NCI-H524 treated with DMSO at 0.1 percent for 48 hours (cell line): ENCODE measurements around the gene PRSS58.

Experiments
- DNase-seq: peaks from one replicate; lab custom pipeline; 2025; lab: John Stamatoyannopoulos, UW

The PRSS58 gene, protein sequence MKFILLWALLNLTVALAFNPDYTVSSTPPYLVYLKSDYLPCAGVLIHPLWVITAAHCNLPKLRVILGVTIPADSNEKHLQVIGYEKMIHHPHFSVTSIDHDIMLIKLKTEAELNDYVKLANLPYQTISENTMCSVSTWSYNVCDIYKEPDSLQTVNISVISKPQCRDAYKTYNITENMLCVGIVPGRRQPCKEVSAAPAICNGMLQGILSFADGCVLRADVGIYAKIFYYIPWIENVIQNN

DNA sequence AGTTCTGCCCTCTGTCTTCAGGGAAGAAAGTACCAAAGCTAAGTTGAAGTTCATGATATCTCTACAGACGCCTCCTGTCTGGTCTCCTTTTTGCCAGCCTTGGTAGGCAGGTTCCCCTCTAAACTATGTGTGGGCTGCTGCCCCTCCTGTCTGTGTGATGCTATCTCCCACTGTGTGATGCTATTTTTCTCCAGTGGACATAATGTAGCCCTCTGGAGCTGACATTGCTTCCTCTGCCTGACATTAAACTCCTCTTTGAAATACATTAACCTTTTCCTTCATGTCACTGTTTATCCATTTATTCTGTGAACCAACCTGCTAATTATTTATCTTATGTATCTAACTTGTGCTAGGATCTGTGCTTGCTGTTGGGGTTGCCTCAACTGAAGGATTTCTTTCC, at the start of gene PRSS58:
Gene PRSS58, minus strand, starts transcription at position 101 of the 400 bp plus-strand sequence. CDS start 351 bp downstream, outside the sequence.
- DNase-seq: no peak

DNA sequence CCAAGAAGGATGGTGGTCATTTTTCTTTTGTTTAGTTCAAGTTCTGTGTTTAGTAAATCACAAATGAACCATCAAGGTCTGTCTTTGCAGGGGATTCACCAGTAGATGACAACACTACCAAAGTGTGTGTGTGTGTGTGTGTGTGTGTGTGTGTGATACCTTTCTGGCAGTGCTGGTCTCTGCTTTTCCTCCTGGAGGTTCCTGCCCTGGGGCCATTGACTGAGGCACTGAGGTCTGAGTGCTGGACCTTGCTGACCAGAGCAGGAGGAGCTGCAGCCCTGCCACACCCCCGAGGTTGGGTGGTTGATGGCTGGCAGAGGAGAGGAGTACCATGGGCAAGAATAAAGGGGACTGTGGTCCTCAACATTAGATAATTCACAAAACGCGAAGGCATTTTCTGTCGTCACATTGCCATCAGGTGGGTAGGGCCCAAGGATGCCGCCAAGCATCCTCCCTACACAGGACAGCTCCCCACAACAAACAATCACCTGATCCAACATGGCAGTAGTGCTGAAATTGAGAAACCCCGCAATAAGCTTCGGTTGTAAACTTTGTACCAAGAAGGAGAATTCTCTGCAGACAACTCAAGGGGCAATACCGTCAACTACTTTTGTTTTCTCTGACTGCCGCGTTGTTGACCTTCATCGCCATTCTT, 49.5 kb upstream of the PRSS58 start:
- DNase-seq: no peak

DNA sequence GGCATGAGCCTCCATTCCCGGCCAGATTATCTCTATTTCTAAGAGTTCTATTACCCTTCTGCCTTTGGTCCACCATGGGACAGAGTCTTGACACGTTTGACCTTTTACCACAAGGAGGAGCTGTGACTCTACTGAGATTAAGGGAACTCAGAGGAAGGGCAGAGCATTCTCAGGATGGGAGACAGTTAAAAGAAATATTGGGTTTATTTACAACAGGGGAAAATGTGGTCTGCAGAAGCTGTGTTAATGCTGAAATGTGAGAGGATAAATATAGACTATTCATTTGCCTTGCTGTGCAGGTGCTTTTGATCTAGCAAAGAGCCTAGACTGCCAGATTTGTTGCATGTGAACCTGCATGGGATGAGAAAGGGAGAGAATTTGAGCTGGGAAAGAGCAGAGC, 45.8 kb upstream of the PRSS58 start:
- no peak for DNase-seq

DNA sequence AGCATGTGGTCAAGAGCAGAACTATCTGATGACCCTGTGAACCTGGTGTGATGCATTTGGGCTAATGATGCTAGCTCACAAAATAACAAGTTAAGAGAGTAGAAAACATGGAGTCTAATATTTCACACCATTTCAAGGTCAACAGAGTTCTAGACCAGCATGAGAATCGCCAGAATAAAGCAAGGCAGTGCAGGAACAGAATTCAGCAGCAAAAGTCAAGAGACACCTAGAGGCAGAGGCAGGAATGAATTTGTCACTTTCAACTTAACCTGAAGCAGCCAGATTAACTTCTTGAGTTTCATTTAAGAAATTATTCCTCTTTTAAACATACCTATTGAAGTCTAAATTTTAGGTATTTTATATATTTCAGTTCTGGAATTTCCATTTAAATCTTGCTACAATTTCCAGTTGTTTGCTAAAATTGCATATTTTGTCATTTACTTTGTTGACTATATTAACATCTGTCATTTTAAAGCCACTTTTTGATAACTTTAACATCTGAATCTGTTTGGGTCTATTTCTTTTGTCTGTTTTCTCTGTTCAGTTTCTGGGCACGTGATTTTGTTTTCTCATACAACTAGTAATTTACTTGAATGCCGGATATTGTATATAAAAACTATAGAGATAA, 44.2 kb upstream of the PRSS58 start:
- DNase-seq: peak; percentile 10

DNA sequence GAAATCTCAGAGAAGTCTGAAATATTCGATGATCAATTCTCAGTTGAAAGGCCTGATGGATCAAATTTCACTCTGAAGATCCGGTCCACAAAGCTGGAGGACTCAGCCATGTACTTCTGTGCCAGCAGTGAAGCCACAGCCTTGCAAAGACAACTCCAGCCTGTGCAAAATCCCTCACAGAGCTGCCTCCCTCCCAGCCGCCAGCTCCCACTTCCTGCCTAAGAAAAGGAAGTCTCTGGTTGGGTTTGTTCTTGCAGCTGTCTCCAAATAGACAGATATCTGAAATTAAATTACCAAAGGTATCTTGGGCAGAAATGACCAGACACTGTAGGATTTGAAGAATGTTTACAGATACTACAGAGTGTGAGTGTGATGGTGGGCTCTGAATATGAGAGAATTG, 43.4 kb upstream of the PRSS58 start:
- no peak for DNase-seq

DNA sequence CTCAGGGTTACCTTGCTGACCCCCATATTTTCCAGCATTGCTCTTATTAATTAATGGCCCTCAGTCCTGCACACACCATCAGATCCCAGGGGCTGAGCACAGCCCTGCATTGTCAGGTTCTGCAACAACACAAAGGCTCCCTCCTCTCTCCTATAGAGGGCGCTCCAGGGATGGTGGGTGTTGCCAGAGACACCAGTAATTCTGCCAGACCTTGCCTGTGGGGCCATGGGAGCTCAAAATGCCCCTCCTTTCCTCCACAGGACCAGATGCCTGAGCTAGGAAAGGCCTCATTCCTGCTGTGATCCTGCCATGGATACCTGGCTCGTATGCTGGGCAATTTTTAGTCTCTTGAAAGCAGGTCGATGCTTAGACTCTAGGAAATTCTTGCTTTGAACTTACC, 42.8 kb upstream of the PRSS58 start:
- DNase-seq: no peak

DNA sequence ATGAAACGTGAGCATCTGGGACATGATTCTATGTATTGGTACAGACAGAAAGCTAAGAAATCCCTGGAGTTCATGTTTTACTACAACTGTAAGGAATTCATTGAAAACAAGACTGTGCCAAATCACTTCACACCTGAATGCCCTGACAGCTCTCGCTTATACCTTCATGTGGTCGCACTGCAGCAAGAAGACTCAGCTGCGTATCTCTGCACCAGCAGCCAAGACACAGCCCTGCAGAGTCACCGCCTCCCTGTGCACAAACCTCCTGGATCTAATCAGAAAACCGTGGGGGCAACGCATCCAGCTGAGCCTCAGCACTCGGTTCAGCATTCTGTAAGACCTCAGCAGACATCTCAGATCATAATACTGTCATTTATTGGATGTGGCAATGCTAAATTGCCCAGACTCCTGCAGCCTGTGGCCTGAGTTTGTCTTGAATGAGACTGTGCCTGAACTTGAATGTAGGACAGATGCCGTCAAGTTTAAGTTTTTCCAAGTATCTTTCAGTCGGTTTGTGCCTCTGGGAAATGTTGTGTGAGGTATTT, 41.5 kb upstream of the PRSS58 start:
- no peak for DNase-seq

DNA sequence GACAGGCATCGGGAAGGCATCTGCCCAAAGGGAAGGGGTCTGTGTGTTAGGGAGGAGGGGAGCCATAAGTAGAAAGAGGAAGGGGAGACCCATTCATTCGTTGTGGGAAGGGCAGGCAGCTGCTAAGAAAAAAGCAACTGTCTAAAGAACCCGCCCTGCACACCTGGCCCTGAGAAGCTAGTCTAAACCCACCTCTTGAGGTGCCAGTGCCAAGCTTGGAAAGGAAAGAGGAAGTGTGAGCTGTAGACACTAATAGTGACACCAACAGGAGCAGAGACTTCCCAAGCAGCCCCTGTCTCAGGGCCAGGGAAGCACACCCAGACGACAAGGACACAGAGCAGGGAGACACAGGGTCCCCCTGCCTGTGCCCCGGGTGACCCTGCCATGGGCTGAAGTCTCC, 40.8 kb upstream of the PRSS58 start:
- no peak for DNase-seq

DNA sequence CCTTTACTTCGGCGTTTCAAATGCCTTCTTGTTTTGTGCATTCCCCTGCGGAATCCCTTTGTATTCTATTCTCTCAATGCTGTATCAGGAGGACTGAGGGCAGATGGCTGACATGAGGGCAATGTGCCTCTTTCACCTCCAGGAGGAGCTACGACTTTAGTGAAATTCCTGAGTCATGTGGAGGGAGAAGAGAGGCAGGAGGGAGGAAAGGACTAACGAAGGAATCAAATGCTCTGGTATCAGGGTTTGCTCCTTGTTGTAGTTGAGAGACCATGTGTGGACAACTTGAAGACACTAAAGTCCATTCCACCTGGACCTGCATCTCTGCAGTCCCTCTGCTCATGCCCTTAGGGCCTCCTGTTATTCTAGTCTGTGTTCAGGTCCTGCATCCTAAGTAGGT, 40.2 kb upstream of the PRSS58 start:
- DNase-seq: no peak

DNA sequence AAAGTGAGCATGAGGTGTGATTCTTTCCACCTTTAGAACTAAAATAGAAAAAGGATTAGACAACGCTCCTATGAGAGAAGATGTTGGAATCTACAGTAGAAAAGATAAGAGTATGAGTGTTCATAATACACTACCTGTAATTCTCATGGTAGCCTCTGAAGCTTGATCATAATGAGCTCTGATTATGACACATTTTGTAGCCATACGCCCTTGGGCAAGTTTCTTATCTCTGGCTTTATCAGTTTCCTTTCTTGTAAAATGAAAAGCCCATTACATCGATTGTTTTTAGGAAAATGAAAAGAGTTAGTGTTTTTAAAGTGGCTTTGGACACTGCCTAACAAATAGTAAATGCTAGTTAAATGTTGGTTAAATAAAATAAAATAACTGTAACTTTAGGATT, 22.4 kb upstream of the PRSS58 start:
- no peak for DNase-seq

DNA sequence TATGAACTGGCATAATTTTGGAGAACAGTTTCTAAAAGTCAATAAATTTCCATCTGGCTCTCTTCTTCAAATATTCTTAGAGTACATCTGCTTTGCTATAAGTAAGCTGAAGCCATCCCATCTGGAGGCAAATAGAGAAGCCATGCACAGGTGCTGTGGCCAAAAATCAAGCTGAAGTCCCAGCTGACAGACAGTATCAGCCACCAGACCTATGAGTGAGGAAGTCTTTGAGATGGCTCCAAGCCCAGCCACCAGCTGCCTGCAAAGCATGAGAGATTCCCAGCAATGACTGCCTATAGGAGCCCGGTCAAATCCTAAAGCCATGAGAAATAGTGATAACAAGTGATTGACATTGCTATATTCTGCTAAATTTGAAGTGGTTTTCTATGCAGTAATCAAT, 21.7 kb upstream of the PRSS58 start:
- DNase-seq: peak; percentile 67

DNA sequence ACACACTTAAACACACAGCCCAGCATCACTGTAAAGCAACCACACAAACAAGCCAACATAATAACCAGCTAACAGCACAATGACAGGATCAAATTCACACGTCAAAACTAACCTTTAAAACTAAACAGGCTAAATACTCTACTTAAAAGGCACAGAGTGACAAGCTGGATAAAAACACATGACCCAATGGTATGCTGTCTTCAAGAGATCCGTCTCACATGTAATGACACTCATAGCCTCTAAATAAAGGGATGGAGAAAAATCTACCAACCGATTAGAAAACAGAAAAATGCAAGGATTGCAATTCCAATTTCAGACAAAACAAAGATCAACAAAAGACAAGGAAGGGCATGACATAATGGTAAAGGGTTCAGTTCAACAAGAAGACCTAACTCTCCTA, 17.2 kb upstream of the PRSS58 start:
- DNase-seq: no peak

DNA sequence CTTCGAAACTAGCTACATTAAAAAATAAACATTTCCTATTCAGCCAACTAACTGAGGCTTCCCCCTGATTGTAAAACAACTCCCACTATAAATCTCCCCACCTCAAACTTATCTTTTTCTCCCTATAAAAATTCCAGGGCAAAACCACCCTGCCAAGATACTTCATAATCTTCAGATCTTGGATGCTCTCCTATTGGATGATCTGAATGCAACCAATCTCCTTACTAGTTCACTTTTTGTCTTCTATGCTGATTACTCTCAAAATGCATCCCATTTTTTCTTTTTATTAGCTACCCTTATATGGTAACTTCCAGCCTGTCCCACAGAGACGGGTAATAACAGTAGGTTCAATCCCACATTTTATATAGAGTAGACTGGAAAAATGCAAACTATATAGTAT, 15.0 kb upstream of the PRSS58 start:
- DNase-seq: no peak

DNA sequence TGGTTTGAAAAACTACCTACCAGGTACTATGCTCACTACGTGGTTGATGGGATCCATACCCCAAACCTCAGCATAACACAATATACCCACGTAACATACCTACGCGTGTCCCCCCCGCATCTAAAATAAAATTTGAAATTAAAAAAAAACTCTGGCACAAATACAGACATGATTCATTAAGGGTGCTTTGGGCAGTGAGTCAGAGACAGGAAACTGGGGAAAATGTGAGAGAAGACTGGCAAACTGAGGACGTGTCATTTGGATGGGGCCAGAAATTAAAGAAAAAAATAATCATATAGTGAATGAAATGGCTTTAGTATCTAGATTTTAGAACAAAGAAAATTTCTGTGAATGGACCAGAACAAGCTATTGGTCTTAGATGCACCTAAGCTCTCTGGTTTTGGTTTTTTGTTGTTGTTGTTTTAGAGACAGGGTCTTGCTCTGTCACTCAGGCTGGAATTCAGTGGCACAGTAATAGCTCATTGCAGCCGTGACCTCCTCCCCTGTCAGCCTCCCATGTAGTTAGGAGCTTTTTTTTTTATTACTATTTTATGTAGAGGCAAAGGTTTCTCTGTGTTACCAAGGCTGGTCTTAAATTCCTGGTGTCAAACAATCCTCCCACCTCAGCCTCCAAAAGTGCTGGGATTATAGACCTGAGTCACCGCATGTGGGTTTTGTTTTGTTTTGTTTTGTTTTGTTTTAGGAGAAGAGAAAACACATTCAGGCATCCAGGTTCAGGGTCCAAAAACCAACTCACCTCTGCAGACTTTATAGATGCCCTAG, 5.9 kb upstream of the PRSS58 start:
- DNase-seq: no peak

DNA sequence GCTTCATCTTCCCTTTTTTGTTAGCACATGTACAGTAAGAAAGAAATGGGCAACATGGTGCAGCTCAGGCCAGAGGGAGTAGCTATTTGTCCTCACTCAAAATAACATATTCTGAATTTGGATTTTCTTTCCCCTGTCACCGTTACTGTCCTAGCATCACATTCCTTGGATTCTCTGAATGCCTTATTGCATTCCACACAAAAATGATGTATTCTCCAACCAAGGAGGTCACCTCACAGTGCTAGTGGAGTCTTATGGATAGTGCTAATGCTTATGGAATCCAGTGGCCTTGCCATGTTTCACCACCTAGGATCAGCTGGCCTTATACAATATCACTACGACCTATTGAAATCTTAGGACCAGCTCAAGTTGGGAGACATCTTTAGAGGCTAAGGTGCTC, 7.2 kb downstream of the PRSS58 start:
- no peak for DNase-seq

DNA sequence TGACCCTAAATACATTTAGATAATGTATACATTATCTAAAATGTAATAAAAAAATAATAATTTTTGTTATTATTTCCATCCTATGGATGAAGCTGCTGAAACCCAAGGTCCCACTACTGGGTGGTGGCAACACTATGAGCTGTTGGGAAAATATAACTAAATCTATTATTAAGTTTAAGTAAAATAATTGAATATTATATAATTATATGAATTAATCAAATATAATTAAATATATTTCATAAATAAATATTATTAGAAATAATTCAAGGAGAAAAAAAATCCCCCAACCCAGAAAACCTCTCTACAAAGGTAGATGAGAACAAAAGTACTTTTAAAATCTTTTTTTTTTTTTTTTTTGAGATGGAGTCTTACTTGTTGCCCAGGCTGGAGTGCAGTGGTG, 7.9 kb downstream of the PRSS58 start:
- no peak for DNase-seq

DNA sequence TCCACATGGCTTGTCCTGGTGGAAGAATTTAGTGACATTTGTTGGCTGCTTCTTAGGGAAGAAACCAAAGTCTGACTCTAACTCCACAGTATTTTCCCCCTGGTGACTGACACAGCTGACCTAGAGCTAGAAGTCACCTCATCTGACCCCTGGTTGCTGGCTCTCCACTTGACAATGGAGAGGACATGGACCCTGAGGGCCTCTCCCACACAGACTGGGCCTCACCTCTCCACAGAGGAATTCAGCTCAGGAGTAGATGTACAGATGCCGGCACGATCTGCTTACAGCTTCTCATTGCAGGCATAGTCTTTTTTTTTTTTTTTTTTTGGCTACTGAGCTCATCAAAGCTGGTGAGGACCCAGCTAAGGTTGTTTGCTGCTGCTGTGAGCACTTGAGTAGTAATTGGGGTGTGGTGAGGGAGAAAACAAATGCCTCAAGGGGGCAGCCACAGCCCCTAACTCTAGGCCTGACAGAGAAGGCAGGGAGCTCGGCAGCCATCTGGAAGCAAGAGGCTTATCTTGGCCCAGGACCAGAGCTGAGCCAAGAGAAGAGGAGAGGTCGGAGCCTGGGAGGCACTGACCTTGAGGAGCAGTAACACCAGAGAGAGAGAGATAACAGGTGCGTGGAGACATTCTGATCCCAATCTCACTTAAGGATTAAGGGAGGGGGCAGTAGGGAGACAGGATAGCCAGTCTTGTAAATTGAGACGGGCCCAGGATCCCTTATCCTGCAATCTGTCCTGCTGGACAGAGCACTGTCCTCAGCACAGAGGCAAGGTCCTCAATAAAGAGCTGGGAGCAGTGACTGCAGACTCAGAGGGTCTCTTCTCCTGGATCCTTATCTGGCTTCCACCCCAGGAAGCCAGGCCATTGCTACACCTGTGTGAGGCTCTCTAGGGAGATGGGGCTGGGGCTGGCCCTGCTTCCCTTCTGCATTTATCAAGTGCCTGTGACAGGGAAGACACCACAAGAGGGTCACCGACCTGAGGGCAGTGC, 9.4 kb downstream of the PRSS58 start:
- DNase-seq: peak; percentile 43

DNA sequence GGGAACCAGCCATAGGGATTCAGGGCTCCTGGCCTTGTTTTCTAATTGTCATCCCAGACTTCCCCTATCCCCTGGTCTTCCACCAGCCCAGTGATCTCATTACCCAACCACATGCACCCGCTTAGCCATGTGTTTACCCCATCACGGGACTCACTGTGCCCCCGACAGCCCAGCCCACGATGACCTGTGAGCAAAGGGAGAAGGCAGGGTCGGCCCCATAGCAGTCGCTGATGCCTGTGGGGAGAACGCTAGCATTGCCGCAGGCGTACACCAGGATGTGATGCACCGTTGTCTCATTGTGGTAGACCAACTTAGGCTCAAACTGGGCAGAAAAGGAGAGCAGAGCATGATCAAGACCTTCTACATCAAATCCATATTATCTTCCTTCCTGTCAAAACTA, 14.0 kb downstream of the PRSS58 start:
- no peak for DNase-seq

DNA sequence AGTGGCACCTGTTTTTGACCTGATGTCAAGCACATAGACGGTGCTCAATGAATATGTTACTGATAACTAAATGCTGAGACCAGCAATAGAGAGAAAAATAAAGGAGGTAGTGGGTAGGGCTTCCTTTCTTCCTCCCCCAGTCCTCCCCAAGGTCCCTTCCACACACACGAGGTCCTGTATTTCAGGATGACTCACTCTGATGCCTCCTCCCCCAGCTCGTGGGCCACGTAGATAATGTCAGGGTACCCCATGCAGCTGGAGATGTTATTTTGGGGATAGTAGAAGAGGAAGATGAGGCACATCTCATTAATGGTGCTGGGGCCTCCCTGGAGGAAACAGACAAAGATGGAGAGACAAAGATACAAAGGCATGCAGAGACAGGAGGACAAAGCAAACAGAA, 17.3 kb downstream of the PRSS58 start:
- no peak for DNase-seq

DNA sequence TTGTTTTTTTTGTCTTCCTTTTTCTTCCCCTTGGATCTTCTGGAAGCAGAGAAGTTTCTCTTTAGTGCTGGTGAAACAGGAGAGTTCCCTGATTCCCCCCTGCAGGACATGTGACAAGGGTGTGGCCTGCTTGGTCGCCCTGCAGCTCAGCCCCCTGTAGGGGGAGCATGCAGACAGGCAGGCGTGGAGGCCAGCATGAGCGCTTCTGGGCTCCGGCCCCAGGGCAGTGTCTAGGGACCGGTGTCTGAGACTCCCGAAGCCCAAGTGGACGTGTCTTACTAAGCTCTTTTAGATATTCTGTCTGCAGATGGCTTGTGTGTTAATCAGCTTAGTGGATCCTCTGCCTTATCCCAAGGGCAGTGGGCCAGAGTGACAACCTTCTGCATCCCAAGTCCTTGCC, 26.1 kb downstream of the PRSS58 start:
- peak; percentile 91 for DNase-seq

DNA sequence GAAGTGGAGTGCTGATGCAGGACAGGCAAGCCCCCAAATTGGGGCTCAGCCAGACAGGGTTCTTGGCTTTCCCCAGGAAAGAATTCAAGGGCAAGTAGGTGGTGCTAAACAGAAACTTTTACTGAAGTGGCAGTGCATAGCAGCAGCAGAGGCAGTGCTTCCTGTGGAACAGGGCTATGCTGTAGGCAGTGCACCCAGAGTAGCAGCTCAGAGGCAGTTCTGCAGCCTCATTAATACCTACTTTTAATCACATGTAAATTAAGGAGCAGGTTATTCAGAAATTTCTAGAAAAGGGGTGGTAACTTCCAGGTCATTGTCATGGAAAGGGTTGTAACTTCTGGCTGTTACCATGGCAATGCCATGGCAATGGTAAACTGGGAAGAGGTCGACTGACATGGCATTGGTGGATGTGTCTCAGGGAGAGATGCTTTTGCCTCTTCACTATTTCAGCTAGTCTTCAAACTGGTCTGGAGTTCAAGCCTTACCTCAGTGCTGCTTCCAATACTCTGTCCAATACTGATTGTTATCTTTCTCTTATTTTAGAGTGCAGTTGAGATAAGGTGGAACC, 29.2 kb downstream of the PRSS58 start:
- DNase-seq: no peak
